Endothelial cell of umbilical vein (primary cell): ENCODE data around the gene SAMD4B. TPM values are rescaled to one million over a fixed set of nuclear protein-coding genes. Genes with fewer than 3 reads are reported as not detected.

Experiments
- BruUV-seq: library from RNA; stranded (reverse); fragments of 400-500 nt; replicated peaks from 2 replicates; lab custom pipeline; 2021; lab: Mats Ljungman, UMichigan
- CTCF ChIA-PET: fragments of 300-600, 350-600 bp; sonication (Branson Sonifier 250); formaldehyde crosslinking; loops from one replicate; lab custom pipeline; 2021; ENCODE audit warnings: antibody characterized with exemption, inconsistent platforms; lab: Charles Lee
- POLR2A ChIA-PET: fragments of 300-600, 350-600 bp; sonication (Branson Sonifier 250); formaldehyde crosslinking; loops from one replicate; lab custom pipeline; 2021; ENCODE audit warnings: antibody characterized with exemption, inconsistent platforms; lab: Charles Lee
- DNase-seq: peaks from one replicate; pipeline ENCODE4 v3.0.0-alpha.2; 2011; ENCODE audit warnings: low read depth, low spot score
- FAIRE-seq: peaks from 2 replicates; lab custom pipeline; 2011; peaks lifted over from hg19 to GRCh38; lab: Jason Lieb, UNC
- H2AFZ ChIP-seq: 2 replicates; pipeline ENCODE4 v1.6.0; 2012; ENCODE audit warnings: low read depth, low read length, control low read depth, inconsistent platforms
- H3K27ac ChIP-seq: 2 replicates; pipeline ENCODE4 v1.5.1; 2011; ENCODE audit warnings: low read depth, mild to moderate bottlenecking, control low read depth, low read length, moderate library complexity; ENCODE audit not compliant: insufficient read depth
- H3K27me3 ChIP-seq, 2 experiments: 2 replicates each; pipeline versions ENCODE4 v1.6.0 to v1.6.1; 2011; ENCODE audit warnings: low read length in 2 of 2, mixed read lengths in 1 of 2; ENCODE audit not compliant: control insufficient read depth in 2 of 2, insufficient read depth in 2 of 2
- H3K36me3 ChIP-seq, 2 experiments: 2 replicates in 1 of 2; 3 replicates in 1 of 2; pipeline ENCODE4 v1.5.1; 2011; ENCODE audit warnings: low read length in 2 of 2, mild to moderate bottlenecking in 1 of 2, moderate library complexity in 1 of 2; ENCODE audit not compliant: control insufficient read depth in 2 of 2, insufficient read depth in 2 of 2; ENCODE audit errors: extremely low read depth in 1 of 2
- H3K4me1 ChIP-seq: 3 replicates; pipeline ENCODE4 v1.5.1; 2011; ENCODE audit warnings: mild to moderate bottlenecking, low read length; ENCODE audit not compliant: control insufficient read depth, insufficient read depth; ENCODE audit errors: extremely low read depth
- H3K4me2 ChIP-seq: 2 replicates; pipeline ENCODE4 v1.6.1; 2011; ENCODE audit warnings: low read length, control low read depth, mixed read lengths; ENCODE audit not compliant: insufficient read depth
- H3K4me3 ChIP-seq, 3 experiments: fragments of 200-600 bp in 1 of 3; sonication (generic), shearing (Covaris generic) in 1 of 3; replicated peaks in 1 of 3; 2 replicates each; pipeline ENCODE4 v1.5.1; 2011 to 2016; ENCODE audit warnings: control low read depth in 3 of 3, low read length in 3 of 3, mild to moderate bottlenecking in 2 of 3, inconsistent platforms in 1 of 3, low read depth in 1 of 3, moderate library complexity in 1 of 3; ENCODE audit not compliant: insufficient read depth in 1 of 3
- H3K79me2 ChIP-seq: 2 replicates; pipeline ENCODE4 v1.6.0; 2012; ENCODE audit warnings: low read length, inconsistent platforms; ENCODE audit not compliant: control insufficient read depth, insufficient read depth
- H3K9ac ChIP-seq: replicated peaks from 2 replicates; pipeline ENCODE3; 2011; ENCODE audit warnings: low read length, control low read depth; ENCODE audit not compliant: insufficient read depth; ENCODE audit errors: extremely low read depth
- H3K9me1 ChIP-seq: replicated peaks from 3 replicates; pipeline ENCODE4 v1.6.0; 2011; ENCODE audit warnings: mild to moderate bottlenecking, low read length; ENCODE audit not compliant: control insufficient read depth, insufficient read depth; ENCODE audit errors: extremely low read depth
- H3K9me3 ChIP-seq: replicated peaks from 2 replicates; pipeline ENCODE4 v1.5.1; 2012; ENCODE audit warnings: low read length, inconsistent platforms; ENCODE audit not compliant: control insufficient read depth, insufficient read depth
- H4K20me1 ChIP-seq: replicated peaks from 2 replicates; pipeline ENCODE3; 2011; ENCODE audit warnings: mild to moderate bottlenecking, low read length; ENCODE audit not compliant: control insufficient read depth, insufficient read depth; ENCODE audit errors: extremely low read depth
- CTCF ChIP-seq, 2 donors: IDR thresholded peaks; 1 replicate in 1 of 2; 2 replicates in 1 of 2; pipeline ENCODE4 v1.5.1; 2011; ENCODE audit warnings: low read length in 2 of 2, mild to moderate bottlenecking in 2 of 2, moderate library complexity in 2 of 2, control low read depth in 1 of 2, inconsistent platforms in 1 of 2, low read depth in 1 of 2; ENCODE audit not compliant: insufficient read depth in 1 of 2; ENCODE audit errors: extremely low read depth in 1 of 2
- EZH2 ChIP-seq: IDR thresholded peaks from 2 replicates; pipeline ENCODE4 v1.6.1; 2012; ENCODE audit warnings: borderline replicate concordance, low read depth, mild to moderate bottlenecking, moderate library complexity, low read length, inconsistent platforms; ENCODE audit not compliant: severe bottlenecking
- FOS ChIP-seq: IDR thresholded peaks from 2 replicates; pipeline ENCODE4 v1.6.1; 2011; ENCODE audit warnings: mild to moderate bottlenecking, low read length, moderate library complexity, borderline replicate concordance; ENCODE audit not compliant: insufficient read depth
- GATA2 ChIP-seq: IDR thresholded peaks from 2 replicates; pipeline ENCODE4 v1.7.0; 2011; ENCODE audit warnings: low read depth, mild to moderate bottlenecking, moderate library complexity, mixed read lengths, low read length; ENCODE audit not compliant: insufficient read length, insufficient read depth
- JUN ChIP-seq: IDR thresholded peaks from 2 replicates; pipeline ENCODE4 v1.6.1; 2011; ENCODE audit warnings: borderline replicate concordance, low read depth; ENCODE audit not compliant: insufficient read length, insufficient read depth
- MAX ChIP-seq: IDR thresholded peaks from 2 replicates; pipeline ENCODE4 v1.6.1; 2011; ENCODE audit not compliant: insufficient read depth, insufficient read length
- MYC ChIP-seq: IDR thresholded peaks from one replicate; pipeline ENCODE4 v1.6.1; 2011; ENCODE audit warnings: mild to moderate bottlenecking, low read depth, low read length
- POLR2A ChIP-seq: IDR thresholded peaks from 2 replicates; pipeline ENCODE4 v1.6.1; 2012; ENCODE audit warnings: low read depth, mild to moderate bottlenecking, control low read depth, low read length
- POLR2AphosphoS5 ChIP-seq: IDR thresholded peaks from 2 replicates; pipeline ENCODE4 v1.6.1; 2012; ENCODE audit warnings: low read depth, mild to moderate bottlenecking, control low read depth, low read length, moderate library complexity; ENCODE audit not compliant: insufficient read depth
- dilution Hi-C: fragments of 300-500 bp; cut with MboI; formaldehyde crosslinking; loops from one replicate; pipeline ENCODE4 v1.15.0; 2019; ENCODE audit warnings: low sequenced_read_pairs; ENCODE audit not compliant: extremely low pct_ligation_motif_present
- intact Hi-C: fragments of 100-400 bp; cut with micrococcal nuclease; formaldehyde crosslinking; loops from one replicate; pipeline ENCODE4 v1.10.0; 2022
- polyA plus RNA-seq, 4 experiments: library from polyadenylated mRNA; depleted of rRNA in 3 of 4; stranded (reverse) in 3 of 4; unstranded in 1 of 4; fragments of >200 nt; gene quantifications; 2 replicates each; pipeline versions ENCODE4 v1.2.1 to v1.2.3, GENCODE V29; 2011 to 2012; ENCODE audit warnings: missing spikeins in 1 of 4
- total RNA-seq: library from RNA; stranded (reverse); gene quantifications from 2 replicates; pipeline ENCODE4 v1.2.3, GENCODE V29; 2021

The SAMD4B gene
- total and polyA plus RNA-seq, 2 donors (not counting 3 experiments of a cell fraction or from before 2014, with no cell fraction given), result 82.1 to 84.2 TPM

GRCh38 chr19:39333507-39333906, 8.7 kb upstream of the SAMD4B start:
- Histone ChIP-seq H3K4me2 (no peak overlapping the region), H3K9me1 (no peaks in the 10 kb centered on the region), H3K36me3 (no peaks in the 10 kb centered on the region), H3K27me3 (no peaks in the 10 kb centered on the region), H3K79me2 (no peaks in the 10 kb centered on the region), H3K4me3 (no peak overlapping the region), H4K20me1 (no peaks in the 10 kb centered on the region), H3K4me1 (peaks cover 7% of the 10 kb centered on the region), H3K9ac (no peak overlapping the region), H2AFZ (no peak overlapping the region), H3K9me3 (no peaks in the 10 kb centered on the region), H3K27ac (no peak overlapping the region)
- no peak for DNase-seq
- intact Hi-C loops, result no loop called here
- FAIRE-seq, result no peak
- CTCF ChIA-PET, result no interaction called here
- dilution Hi-C loops, result no loop called here
- POLR2A ChIA-PET, result no interaction called here
- no TSS peak for BruUV-seq
- no peak for TF ChIP-seq MAX
- TF ChIP-seq JUN, result no peak
- no peak for TF ChIP-seq MYC
- no peak for TF ChIP-seq POLR2AphosphoS5
- TF ChIP-seq EZH2, result no peak
- TF ChIP-seq CTCF (IDR thresholded peaks at IDR 0.05; ENCODE audit: extremely low read depth in 1 of 2, insufficient read depth in 1 of 2, low read depth in 1 of 2, low read length in 2 of 2), result no peak
- no peak for TF ChIP-seq GATA2
- no peak for TF ChIP-seq FOS
- TF ChIP-seq POLR2A, result no peak
